MM.1S (cell line): Measurements from ENCODE around the gene TMEM117.

Experiments
- DNase-seq: peaks from one replicate; pipeline ENCODE4 v3.0.0-alpha.2; 2015
- H2AFZ ChIP-seq: fragments of 300-600 bp; sonication (generic); 2 replicates; pipeline ENCODE4 v1.6.0; 2016; ENCODE audit warnings: antibody characterized with exemption, low read length
- H3F3A ChIP-seq: fragments of 300-600 bp; sonication (generic); 2 replicates; pipeline ENCODE4 v1.6.1; 2016; ENCODE audit warnings: mild to moderate bottlenecking, antibody characterized with exemption, low read length, moderate library complexity, mixed read lengths; ENCODE audit not compliant: insufficient read depth
- H3K27ac ChIP-seq: fragments of 300-600 bp; sonication (generic); 2 replicates; pipeline ENCODE4 v1.5.1; 2016; ENCODE audit warnings: mild to moderate bottlenecking, low read length
- H3K27me3 ChIP-seq: fragments of 300-600 bp; sonication (generic); replicated peaks from 2 replicates; pipeline ENCODE4 v1.6.0; 2016; ENCODE audit warnings: low read length; ENCODE audit not compliant: insufficient read depth
- H3K36me3 ChIP-seq: fragments of 300-600 bp; sonication (generic); replicated peaks from 2 replicates; pipeline ENCODE4 v1.6.1; 2016; ENCODE audit warnings: mild to moderate bottlenecking, low read length, mixed read lengths; ENCODE audit not compliant: insufficient read depth
- H3K4me1 ChIP-seq: fragments of 300-600 bp; sonication (generic); 2 replicates; pipeline ENCODE4 v1.6.1; 2016; ENCODE audit warnings: low read length, mixed read lengths
- H3K4me2 ChIP-seq: fragments of 300-600 bp; sonication (generic); 2 replicates; pipeline ENCODE4 v1.6.0; 2016; ENCODE audit warnings: low read depth, low read length
- H3K4me3 ChIP-seq: fragments of 300-600 bp; sonication (generic); 2 replicates; pipeline ENCODE4 v1.5.1; 2016; ENCODE audit warnings: low read length, mixed read lengths
- H3K79me2 ChIP-seq: fragments of 300-600 bp; sonication (generic); 2 replicates; pipeline ENCODE4 v1.6.1; 2016; ENCODE audit warnings: mixed run types, low read length, mixed read lengths
- H3K9ac ChIP-seq: fragments of 300-600 bp; sonication (generic); 2 replicates; pipeline ENCODE4 v1.6.1; 2016; ENCODE audit warnings: low read length, mixed read lengths
- H3K9me2 ChIP-seq: fragments of 300-600 bp; sonication (generic); replicated peaks from 2 replicates; pipeline ENCODE4 v1.6.1; 2016; ENCODE audit warnings: mild to moderate bottlenecking, low read length, mixed read lengths; ENCODE audit not compliant: insufficient read depth
- H3K9me3 ChIP-seq: fragments of 300-600 bp; sonication (generic); replicated peaks from 2 replicates; pipeline ENCODE4 v1.6.1; 2016; ENCODE audit warnings: mild to moderate bottlenecking, low read length, mixed read lengths; ENCODE audit not compliant: insufficient read depth
- H4K20me1 ChIP-seq: fragments of 300-600 bp; sonication (generic); 2 replicates; pipeline ENCODE4 v1.6.1; 2016; ENCODE audit warnings: mild to moderate bottlenecking, low read length, moderate library complexity, mixed read lengths; ENCODE audit not compliant: insufficient read depth
- EZH2 ChIP-seq: fragments of 300-600 bp; sonication (generic); optimal IDR thresholded peaks from 2 replicates; pipeline ENCODE3; 2017; ENCODE audit warnings: low read depth, mild to moderate bottlenecking, antibody characterized with exemption, low read length, mixed read lengths
- EZH2phosphoT487 ChIP-seq: fragments of 300-600 bp; sonication (generic); IDR thresholded peaks from 2 replicates; pipeline ENCODE4 v1.6.1; 2018; ENCODE audit warnings: antibody characterized with exemption, low read length
- TF ChIP-seq, protein P1 (sequence below): fragments of 300-600 bp; sonication (generic); IDR thresholded peaks from 2 replicates; pipeline ENCODE4 v1.5.1; 2016; ENCODE audit warnings: antibody characterized with exemption, low read length, mixed read lengths

TMEM117 gene

GRCh38 chr12:44428825-44429224 is 592.9 kb downstream of the TMEM117 start:
- Histone ChIP-seq H3K79me2 (no peaks in the 10 kb centered on the region), H4K20me1 (no peaks in the 10 kb centered on the region), H3K27ac (no peak overlapping the region), H3K9me3 (no peaks in the 10 kb centered on the region), H2AFZ (no peak overlapping the region), H3K36me3 (no peaks in the 10 kb centered on the region), H3K27me3 (no peaks in the 10 kb centered on the region), H3K4me3 (no peak overlapping the region), H3K9me2 (no peaks in the 10 kb centered on the region), H3K4me1 (no peaks in the 10 kb centered on the region), H3K9ac (no peak overlapping the region), H3F3A (no peaks in the 10 kb centered on the region), H3K4me2 (no peak overlapping the region)
- no peak for TF ChIP-seq EZH2
- TF ChIP-seq EZH2phosphoT487 = no peak
- DNase-seq = no peak

DNA sequence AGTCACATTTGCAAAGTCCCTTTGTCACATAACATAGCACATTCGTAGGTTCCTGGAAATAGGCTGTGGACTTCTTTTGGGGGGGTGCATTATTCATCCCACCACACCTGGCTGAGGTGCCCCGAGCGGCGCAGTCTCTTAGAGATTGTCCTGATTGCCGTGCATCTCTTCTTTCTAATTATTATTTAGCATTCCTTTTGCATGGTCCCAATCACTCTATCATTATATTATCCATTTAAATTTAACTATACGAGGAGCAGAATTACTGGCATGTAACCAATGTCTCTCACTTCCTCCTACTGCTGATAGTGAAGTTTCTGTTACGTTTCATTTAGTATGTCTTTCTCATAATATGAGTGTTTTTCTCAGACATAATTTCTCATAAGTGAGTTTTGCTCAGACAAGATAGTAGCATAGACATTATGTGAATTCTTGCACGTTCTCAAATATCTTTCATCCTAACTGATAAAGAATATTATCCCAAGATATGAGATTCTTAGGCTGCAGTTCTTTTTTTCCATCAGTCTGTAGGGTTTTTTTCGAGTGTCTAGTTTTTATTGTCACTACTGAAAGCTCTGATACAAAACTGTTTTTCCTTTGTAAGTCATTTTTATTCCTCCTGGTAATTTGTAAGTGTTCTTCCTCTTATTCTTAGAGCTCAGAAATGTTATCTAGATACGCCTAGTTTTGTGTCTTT is 595.9 kb downstream of the TMEM117 start:
- H3K9ac ChIP-seq = no peak overlapping the region
- TF ChIP-seq, protein P1, sequence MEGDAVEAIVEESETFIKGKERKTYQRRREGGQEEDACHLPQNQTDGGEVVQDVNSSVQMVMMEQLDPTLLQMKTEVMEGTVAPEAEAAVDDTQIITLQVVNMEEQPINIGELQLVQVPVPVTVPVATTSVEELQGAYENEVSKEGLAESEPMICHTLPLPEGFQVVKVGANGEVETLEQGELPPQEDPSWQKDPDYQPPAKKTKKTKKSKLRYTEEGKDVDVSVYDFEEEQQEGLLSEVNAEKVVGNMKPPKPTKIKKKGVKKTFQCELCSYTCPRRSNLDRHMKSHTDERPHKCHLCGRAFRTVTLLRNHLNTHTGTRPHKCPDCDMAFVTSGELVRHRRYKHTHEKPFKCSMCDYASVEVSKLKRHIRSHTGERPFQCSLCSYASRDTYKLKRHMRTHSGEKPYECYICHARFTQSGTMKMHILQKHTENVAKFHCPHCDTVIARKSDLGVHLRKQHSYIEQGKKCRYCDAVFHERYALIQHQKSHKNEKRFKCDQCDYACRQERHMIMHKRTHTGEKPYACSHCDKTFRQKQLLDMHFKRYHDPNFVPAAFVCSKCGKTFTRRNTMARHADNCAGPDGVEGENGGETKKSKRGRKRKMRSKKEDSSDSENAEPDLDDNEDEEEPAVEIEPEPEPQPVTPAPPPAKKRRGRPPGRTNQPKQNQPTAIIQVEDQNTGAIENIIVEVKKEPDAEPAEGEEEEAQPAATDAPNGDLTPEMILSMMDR = no peak
- no peak for TF ChIP-seq EZH2phosphoT487
- H3F3A ChIP-seq = no peaks in the 10 kb centered on the region
- H2AFZ ChIP-seq = no peak overlapping the region
- H3K4me1 ChIP-seq = no peaks in the 10 kb centered on the region
- no peak overlapping the region for H3K27ac ChIP-seq
- no peaks in the 10 kb centered on the region for H3K27me3 ChIP-seq
- DNase-seq = no peak
- no peaks in the 10 kb centered on the region for H3K79me2 ChIP-seq
- no peaks in the 10 kb centered on the region for H3K9me3 ChIP-seq
- no peaks in the 10 kb centered on the region for H3K36me3 ChIP-seq
- H4K20me1 ChIP-seq = no peaks in the 10 kb centered on the region
- no peak overlapping the region for H3K4me2 ChIP-seq
- no peaks in the 10 kb centered on the region for H3K9me2 ChIP-seq
- H3K4me3 ChIP-seq = no peak overlapping the region

DNA sequence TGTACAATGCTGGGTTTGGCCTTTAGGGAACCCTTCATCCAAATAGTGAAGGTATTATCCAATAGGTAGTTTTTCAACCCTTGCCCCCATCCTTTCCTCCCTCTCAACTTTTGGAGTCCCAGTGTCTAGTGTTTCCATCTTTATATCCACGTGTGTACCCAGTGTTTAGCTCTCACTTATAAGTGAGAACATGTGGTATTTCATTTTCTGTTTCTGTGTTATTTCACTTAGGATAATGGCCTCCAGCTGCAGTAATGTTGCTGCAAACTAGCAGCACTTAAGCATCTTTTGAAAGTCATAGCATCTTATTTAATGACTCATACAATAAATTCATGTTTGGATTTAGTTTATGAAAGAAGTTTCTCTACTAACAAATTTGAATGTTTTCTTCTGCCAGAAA is 597.8 kb downstream of the TMEM117 start:
- TF ChIP-seq, protein P1 = no peak
- TF ChIP-seq EZH2phosphoT487 (no peak), EZH2 (no peak)

DNA sequence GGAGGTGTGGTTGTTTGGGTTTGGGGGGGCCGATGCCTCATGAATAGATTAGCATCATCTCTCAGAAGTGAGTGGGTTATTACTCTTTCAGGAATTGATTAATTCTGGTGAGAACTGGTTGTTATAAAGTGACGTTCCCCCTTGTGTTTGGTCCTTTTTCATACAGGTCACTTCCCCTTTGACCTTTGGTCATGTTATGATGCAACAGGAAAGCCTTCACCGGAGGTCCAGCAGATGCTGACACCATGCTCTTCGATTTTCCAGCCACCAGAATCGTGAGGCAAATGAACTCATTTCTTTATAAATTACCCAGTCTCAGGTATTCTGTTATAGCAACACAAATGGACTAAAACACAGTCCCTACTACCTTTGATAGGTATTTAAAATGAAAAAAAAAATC is 600.9 kb downstream of the TMEM117 start:
- H2AFZ ChIP-seq = no peak overlapping the region
- no peaks in the 10 kb centered on the region for H3K4me1 ChIP-seq
- no peaks in the 10 kb centered on the region for H3K36me3 ChIP-seq
- H3K4me3 ChIP-seq = no peak overlapping the region
- H3K9me3 ChIP-seq = no peaks in the 10 kb centered on the region
- no peak for DNase-seq
- no peak overlapping the region for H3K27ac ChIP-seq
- no peaks in the 10 kb centered on the region for H3K9me2 ChIP-seq
- H3F3A ChIP-seq = no peaks in the 10 kb centered on the region
- H4K20me1 ChIP-seq = no peaks in the 10 kb centered on the region
- no peak overlapping the region for H3K4me2 ChIP-seq
- TF ChIP-seq, protein P1 = no peak
- no peak for TF ChIP-seq EZH2phosphoT487
- no peak for TF ChIP-seq EZH2
- no peak overlapping the region for H3K9ac ChIP-seq
- no peaks in the 10 kb centered on the region for H3K27me3 ChIP-seq
- H3K79me2 ChIP-seq = no peaks in the 10 kb centered on the region

More for the DNA sequence above, 597.8 kb downstream of the TMEM117 start:
- H3F3A ChIP-seq = no peaks in the 10 kb centered on the region
- no peaks in the 10 kb centered on the region for H3K9me2 ChIP-seq
- H3K9me3 ChIP-seq = no peaks in the 10 kb centered on the region
- H3K9ac ChIP-seq = no peak overlapping the region
- H4K20me1 ChIP-seq = no peaks in the 10 kb centered on the region
- no peak overlapping the region for H2AFZ ChIP-seq
- H3K4me2 ChIP-seq = no peak overlapping the region
- no peaks in the 10 kb centered on the region for H3K79me2 ChIP-seq
- H3K4me1 ChIP-seq = no peaks in the 10 kb centered on the region
- DNase-seq = no peak
- H3K36me3 ChIP-seq = no peaks in the 10 kb centered on the region
- no peaks in the 10 kb centered on the region for H3K27me3 ChIP-seq
- H3K4me3 ChIP-seq = no peak overlapping the region
- H3K27ac ChIP-seq = no peak overlapping the region
